GDM1 (cell line): ENCODE results near the gene NELFCD.
"Not testable (repeated sequence)": the region's sequence is repeated elsewhere in the genome, so short reads cannot be mapped to it uniquely, and the experiment has no call there.

Source experiments
- DNase-seq: peaks from one replicate; lab custom pipeline; 2025; lab: John Stamatoyannopoulos, UW

The NELFCD gene, protein sequence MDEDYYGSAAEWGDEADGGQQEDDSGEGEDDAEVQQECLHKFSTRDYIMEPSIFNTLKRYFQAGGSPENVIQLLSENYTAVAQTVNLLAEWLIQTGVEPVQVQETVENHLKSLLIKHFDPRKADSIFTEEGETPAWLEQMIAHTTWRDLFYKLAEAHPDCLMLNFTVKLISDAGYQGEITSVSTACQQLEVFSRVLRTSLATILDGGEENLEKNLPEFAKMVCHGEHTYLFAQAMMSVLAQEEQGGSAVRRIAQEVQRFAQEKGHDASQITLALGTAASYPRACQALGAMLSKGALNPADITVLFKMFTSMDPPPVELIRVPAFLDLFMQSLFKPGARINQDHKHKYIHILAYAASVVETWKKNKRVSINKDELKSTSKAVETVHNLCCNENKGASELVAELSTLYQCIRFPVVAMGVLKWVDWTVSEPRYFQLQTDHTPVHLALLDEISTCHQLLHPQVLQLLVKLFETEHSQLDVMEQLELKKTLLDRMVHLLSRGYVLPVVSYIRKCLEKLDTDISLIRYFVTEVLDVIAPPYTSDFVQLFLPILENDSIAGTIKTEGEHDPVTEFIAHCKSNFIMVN

DNA sequence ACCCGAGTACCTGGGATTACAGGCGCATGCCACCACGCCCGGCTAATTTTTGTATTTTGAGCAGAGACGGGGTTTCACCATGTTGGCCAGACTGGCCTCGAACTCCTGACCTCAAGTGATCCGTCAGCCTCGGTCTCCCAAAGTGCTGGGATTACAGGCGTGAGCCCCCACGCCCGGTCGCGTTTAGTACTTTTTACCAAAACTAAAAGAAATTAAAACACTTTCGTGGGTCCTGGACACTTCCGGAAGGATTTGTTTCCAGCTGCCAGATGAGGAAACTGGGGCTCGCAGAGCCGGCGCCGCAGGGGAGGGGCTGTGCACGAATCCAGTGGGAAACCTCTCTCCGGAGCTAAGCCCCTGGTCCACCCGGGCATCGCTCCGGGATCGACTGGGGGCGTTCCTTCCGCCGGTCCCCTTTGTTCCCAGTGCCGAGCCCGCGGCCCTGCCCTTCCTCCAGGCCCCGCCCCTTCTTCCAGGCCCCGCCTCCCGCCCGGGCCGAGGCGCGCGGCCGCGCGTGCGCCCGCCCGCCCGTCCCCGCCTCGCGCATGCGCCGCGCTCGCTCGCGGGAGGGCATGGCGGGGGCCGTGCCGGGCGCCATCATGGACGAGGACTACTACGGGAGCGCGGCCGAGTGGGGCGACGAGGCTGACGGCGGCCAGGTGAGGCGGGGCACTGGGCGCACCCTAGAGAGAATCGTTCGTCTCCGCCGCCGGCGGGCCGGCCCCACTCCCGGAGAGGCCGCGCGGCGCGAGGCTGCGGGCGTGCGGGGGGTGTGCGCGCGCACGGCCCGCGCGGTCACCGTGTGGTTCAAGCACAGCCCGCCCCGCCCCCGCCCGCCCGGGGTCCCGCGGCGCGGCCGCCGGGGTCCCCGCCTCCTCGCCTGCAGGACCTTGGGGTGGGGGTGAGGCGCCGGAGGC is at the start of gene NELFCD:
Gene NELFCD (plus strand): TSS at position 546 of the 917 bp plus-strand sequence. CDS start 54 bp downstream, at position 600.
- peak; percentile 84 for DNase-seq

- DNase-seq, result no peak
These were observed 48.9 kb upstream of the NELFCD start for GRCh38 chr20:58932170-58932569.

- DNase-seq, result no peak
These were observed 43.0 kb upstream of the NELFCD start for GRCh38 chr20:58938078-58938477.

DNA sequence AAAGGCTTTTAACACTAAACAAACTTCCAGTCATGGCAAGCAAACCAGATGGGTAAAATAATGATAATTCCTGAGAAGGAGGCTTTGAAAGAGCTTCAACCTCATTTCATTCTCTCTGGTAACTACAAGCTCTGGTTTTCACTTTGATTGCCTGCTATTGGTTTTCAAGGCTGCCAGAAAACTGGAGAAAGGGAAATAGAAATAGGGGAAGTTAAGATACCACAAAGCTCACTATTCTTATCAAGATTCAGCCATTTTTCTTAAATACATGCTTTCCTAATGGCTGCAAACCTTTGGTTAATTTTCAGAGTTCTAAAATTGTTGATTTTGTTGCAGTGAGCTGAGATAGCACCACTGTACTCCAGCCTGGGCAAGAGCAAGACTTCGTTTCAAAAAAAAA is 42.5 kb upstream of the NELFCD start:
- DNase-seq, result peak; percentile 4

- DNase-seq, result no peak
These were observed 39.6 kb upstream of the NELFCD start for GRCh38 chr20:58941471-58941870.

DNA sequence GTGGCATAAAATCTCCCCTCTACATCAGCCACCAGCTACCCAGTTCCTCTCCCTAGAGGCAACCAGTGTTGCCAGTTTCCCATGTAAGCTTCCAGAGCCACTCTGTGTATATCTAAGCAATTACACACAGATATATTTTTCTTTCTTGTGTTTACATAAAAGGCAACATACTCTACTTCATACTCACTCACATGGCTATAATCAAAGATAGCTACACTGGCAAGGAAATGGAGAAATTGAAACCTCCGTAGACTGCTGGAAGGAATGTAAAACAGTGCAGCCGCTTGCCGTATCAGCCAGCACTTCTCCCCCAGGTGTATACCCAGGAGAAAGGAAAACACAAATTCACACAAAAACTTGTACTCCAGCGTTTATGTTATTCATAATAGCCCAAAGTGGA is 38.5 kb upstream of the NELFCD start:
- DNase-seq, result no peak

DNA sequence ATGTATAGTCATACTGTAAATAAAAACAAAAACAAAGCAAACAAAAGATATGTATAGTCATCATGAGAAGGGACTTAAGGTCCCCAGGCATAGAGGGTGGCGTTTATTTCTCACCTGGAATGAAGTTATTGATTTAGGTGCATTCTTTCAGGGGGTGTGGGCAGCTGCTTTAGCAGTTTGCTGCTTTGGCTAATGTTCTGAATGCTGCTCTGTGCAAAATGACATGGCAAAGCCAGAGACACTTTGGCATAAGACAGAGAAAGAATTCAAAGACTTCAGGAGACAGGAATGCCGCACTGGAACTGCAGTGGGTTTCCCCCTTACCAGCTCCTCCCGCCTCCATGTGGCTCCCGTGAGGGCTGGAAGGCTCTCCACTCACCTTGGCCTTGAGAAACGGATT is 36.4 kb upstream of the NELFCD start:
- DNase-seq, result no peak

DNA sequence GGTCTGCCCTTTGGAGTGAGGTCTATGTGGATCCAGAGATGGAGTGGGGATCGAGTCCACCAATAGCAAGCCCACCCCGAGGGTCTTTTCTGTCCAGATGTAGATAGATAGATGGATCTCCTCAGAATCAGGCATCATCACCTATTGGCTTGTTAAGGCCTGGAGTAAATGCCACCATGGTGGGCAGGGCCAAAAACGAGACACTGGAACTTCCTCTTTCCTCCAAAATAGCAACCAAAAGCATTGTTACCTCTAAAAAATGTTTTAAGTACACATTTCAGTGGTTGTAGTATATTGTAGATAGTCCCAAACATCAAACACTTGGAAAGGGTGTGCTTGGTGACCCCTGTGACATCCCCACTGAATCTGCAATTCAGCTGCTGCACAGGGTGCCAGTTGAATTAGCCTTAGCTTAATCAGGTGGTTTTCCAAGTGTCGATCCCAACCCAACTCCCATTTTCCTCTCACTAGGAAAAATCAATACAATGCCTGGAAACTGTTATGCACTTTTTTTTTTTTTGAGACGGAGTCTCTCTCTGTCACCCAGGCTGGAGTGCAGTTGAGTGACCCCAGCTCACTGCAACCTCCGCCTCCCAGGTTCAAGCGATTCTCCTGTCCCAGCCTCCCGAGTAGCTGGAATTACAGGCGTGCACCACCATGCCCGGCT is 35.0 kb upstream of the NELFCD start:
- DNase-seq, result no peak

GRCh38 chr20:58947797-58948388 is 33.2 kb upstream of the NELFCD start:
- not testable (repeated sequence) for DNase-seq

GRCh38 chr20:58950603-58951002 is 30.5 kb upstream of the NELFCD start:
- no peak for DNase-seq

GRCh38 chr20:58953050-58953449 is 28.0 kb upstream of the NELFCD start:
- DNase-seq, result no peak

DNA sequence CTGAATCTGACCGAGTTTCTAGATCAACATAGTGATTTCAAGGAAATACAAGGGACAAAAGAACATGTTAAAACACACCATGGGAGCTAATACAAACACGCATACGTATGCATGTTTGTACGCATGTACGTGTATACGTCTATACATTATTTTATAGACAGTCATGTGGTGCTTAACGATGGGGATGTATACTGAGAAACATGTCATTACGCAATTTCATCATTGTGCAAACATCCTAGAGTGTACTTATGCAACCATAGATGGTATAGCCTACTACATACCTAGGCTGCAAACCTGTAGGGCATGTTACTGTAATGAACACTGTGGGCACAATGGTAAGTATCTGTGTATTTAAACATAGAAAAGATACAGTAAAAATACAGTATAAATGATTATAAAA is 25.0 kb upstream of the NELFCD start:
- no peak for DNase-seq

DNA sequence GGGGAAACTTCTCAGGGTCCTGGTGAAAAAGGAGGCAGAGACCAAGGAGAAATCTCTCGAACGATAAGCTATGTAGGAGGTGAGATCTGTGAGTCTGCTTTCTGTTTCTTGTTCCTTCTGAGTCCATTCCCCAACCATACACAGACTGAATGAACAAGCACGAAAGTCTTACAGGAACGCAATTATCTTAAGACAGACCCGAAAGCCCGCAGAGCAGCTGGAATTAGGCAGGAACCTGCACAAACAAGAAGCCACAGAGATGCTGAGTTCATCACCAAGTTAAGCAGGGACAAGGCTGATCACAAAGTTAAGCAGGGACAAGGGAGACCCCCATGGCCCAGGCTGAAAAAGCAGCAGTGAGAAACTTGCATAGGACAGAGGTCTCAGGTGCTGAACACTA is 21.4 kb upstream of the NELFCD start:
- DNase-seq, result no peak

- no peak for DNase-seq
These were observed 17.9 kb upstream of the NELFCD start for GRCh38 chr20:58963060-58963584.

DNA sequence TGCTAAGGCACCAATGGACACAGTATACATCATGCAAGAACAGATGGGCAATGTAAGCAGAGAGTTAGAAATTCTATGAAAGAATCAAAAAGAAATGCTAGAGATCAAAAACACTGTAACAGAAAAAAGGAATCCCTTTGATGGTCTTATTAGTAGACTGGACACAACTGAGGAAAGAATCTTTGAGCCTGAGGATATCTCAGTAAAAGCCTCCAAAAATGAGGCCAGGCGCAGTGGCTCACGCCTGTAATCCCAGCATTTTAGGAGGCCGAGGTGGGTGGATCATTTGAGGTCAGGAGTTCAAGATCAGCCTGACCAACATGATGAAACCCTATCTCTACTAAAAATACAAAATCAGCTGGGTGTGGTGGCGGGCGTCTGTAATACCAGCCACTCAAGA is 17.1 kb upstream of the NELFCD start:
- DNase-seq, result not testable (repeated sequence)

DNA sequence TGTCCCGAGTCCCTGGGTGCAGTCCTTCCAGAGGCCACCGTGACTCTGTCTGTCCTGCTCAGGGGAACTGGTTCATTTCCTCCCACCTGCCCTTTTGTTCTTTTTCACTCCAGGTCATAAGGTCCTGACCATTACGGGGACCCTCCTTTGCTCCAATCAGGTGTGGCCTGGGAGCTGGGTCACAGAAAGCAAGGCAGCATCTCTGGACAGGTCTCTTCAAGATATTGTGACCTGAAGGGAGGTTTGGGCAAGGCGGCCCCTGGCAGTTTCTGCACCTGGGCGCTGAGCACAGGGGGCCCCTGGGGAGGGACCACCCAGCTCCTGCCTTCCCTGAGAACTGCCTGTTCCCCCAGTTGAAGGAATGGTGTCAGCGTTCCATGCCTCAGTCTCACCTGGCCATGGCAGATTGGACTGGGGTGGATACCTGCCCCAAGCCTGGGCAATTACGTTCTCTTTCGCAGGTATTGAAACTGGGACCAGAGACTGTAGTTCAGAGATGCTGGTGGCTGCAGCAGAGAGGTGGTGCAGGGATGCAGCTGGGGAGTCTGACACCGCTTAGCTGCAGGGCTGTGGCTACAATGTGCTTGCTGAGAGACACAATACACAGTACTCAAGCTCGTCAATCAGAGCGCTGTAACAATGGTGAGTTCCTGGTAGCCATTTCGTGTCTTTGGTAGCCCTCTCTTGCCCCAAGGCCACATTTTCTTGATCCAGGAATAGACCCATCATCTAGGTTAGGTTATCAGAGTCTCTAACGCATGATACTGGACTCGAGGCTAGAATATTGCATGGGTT is 15.6 kb upstream of the NELFCD start:
- no peak for DNase-seq

DNA sequence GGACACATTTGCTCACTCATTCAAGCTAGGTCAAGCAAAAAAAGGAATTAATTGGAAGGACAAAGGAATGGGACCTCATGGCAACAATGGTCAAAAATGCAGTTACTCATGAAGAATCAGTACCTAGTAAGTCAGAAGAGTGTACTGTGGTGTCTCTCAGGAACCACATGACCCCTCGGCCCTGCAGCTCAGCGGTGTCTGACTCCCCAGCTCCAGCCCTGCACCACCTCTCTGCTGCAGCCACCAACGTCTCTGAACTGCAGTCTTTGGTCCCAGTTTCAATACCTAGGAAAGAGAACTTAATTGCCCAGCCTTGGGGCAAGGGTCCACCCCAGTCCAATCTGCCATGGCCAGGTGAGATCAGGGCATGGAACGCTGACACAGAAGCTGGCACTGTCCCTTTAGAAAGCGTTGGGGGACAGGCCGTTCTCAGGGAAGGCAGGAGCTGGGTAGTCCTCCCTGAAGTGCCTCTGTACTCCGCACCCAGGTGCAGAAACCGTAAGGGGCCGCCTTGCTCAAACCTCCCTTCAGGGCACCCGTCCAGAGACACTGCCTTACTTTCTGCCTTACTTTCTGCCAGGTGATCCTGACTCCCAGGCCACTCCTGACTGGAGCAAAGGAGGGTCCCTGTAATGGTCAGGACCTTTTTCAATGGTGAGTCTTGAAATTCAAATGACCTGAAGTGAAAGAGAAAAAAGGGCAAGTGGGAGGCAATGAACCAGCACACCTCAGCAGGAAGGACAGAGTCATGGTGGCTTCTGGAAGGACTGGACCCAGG is 13.2 kb upstream of the NELFCD start:
- no peak for DNase-seq

DNA sequence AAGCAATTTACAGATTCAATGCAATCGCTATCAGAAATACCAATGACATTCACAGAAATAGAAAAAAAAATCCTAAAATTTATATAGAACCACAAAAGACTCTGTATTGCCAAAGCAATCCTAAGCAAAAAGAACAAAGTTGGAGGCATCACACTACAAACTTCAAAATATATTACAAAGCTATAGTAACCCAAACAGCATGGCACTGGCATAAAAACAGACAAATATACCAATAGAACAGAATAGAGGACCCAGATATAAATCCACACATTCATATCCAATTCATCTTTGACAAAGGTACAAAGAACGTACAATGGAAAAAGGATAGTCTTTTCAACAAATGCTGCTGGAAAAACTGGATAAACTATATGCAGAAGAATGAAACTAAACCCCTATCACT is 11.6 kb upstream of the NELFCD start:
- no peak for DNase-seq

GRCh38 chr20:58970146-58970545 is 10.9 kb upstream of the NELFCD start:
- no peak for DNase-seq

DNA sequence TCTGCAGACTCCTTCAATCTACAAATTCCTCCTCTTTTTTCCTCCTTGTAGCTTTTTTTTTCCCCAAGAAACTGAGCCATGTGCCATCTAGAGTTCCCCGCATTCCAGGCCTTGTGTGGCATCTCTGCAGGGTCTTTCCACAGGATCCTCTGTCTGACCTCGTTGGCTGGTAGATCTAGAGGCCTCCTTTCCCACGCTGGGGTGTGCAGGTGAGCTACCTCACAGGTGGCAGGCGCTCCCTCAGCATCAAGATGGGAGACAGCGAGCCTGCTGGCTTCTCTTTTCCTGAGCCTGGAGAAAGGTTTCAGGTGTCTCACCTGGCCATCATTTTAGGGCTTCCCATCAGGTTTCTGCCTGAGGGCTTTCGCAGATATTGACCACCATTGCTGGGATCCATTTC is 9.6 kb upstream of the NELFCD start:
- no peak for DNase-seq
